ENCODE measurements around the gene HPS3.

- TF ChIP-seq CTCF (conservative IDR thresholded peaks at IDR 0.05; ENCODE audit: low read depth, low read length) (no peak), EZH2phosphoT487 (IDR thresholded peaks at IDR 0.05; ENCODE audit: borderline replicate concordance, low read length) (no peak), EZH2 (IDR thresholded peaks at IDR 0.05; ENCODE audit: low read length, unreplicated experiment) (no peak)
These were observed 21.0 kb downstream of the HPS3 start for GRCh38 chr3:149150436-149150835.

Data from PC-3 (cell line).